A549 (cell line): ENCODE results near the gene LMTK3.

Experiments used
- POLR2AphosphoS2 ChIP-seq: conservative IDR thresholded peaks from 2 replicates; pipeline ENCODE4 v1.6.1; 2012; ENCODE audit warnings: low read length, improper control_type of control experiment, inconsistent platforms
- TF ChIP-seq, protein P1 (sequence below): fragments of >200 bp; sonication (Bioruptor Twin); formaldehyde crosslinking; IDR thresholded peaks from 3 replicates; pipeline ENCODE4 v1.5.1; 2016

DNA sequence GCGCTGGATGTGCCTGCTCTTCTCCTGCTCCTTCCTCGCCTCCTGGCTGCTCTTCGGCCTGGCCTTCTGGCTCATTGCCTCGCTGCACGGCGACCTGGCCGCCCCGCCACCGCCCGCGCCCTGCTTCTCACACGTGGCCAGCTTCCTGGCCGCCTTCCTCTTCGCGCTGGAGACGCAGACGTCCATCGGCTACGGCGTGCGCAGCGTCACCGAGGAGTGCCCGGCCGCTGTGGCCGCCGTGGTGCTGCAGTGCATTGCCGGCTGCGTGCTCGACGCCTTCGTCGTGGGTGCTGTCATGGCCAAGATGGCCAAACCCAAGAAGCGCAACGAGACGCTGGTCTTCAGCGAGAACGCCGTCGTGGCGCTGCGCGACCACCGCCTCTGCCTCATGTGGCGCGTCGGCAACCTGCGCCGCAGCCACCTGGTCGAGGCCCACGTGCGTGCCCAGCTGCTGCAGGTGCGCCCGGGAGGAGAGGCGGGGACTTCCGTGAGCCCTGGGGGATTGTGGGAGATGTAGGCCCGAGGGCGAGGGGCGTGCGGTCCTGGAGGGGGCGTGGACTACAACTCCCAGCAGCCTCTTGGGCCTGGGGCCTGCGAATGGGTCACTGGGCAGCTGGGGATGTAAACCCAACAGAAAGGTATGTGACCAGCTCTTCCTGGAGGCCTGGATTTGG lies 49.5 kb downstream of the LMTK3 start:
- TF ChIP-seq, protein P1, sequence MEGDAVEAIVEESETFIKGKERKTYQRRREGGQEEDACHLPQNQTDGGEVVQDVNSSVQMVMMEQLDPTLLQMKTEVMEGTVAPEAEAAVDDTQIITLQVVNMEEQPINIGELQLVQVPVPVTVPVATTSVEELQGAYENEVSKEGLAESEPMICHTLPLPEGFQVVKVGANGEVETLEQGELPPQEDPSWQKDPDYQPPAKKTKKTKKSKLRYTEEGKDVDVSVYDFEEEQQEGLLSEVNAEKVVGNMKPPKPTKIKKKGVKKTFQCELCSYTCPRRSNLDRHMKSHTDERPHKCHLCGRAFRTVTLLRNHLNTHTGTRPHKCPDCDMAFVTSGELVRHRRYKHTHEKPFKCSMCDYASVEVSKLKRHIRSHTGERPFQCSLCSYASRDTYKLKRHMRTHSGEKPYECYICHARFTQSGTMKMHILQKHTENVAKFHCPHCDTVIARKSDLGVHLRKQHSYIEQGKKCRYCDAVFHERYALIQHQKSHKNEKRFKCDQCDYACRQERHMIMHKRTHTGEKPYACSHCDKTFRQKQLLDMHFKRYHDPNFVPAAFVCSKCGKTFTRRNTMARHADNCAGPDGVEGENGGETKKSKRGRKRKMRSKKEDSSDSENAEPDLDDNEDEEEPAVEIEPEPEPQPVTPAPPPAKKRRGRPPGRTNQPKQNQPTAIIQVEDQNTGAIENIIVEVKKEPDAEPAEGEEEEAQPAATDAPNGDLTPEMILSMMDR = no peak
- TF ChIP-seq POLR2AphosphoS2 = no peak; the same call in 1 of the 2 replicates
